HG02970 (cell line): ENCODE data around the gene CYSTM1.
A peak's percentile ranks its signal among the peaks of the same experiment; 100 is the strongest.

Experiments
- ATAC-seq: cut with Tn5 transposase; IDR thresholded peaks from one replicate; pipeline ENCODE4 v1.9.1; 2021; ENCODE audit warnings: mild to moderate bottlenecking, moderate library complexity, moderate number of reproducible peaks; ENCODE audit not compliant: unreplicated experiment, low FRiP score

CYSTM1 gene

GRCh38 chr5:140174465-140175366, at the start of gene CYSTM1:
CYSTM1 (plus strand) TSS chr5:140175188; CDS start chr5:140194466, 19,278 bp downstream.
- ATAC-seq, result peak; percentile 88

- ATAC-seq, result no peak
Measured at GRCh38 chr5:140125637-140126036, 49.4 kb upstream of the CYSTM1 start, which contains the start of gene IGIP. IGIP (plus strand) TSS chr5:140125937; CDS start chr5:140128477, 2,540 bp downstream.

- no peak for ATAC-seq
Measured at GRCh38 chr5:140126315-140127012, 48.5 kb upstream of the CYSTM1 start.

- no peak for ATAC-seq
Measured at GRCh38 chr5:140128376-140128775, 46.6 kb upstream of the CYSTM1 start.

GRCh38 chr5:140130949-140131733, 43.8 kb upstream of the CYSTM1 start:
- no peak for ATAC-seq

- no peak for ATAC-seq
Measured at GRCh38 chr5:140131967-140132409, 43.0 kb upstream of the CYSTM1 start.

GRCh38 chr5:140133514-140134167, 41.3 kb upstream of the CYSTM1 start:
- ATAC-seq, result no peak

GRCh38 chr5:140134277-140134935, 40.6 kb upstream of the CYSTM1 start:
- no peak for ATAC-seq

GRCh38 chr5:140135127-140135526, 39.9 kb upstream of the CYSTM1 start:
- no peak for ATAC-seq

GRCh38 chr5:140136624-140137023, 38.4 kb upstream of the CYSTM1 start:
- no peak for ATAC-seq

- no peak for ATAC-seq
Measured at GRCh38 chr5:140140435-140140834, 34.6 kb upstream of the CYSTM1 start.

- ATAC-seq, result no peak
Measured at GRCh38 chr5:140141241-140141640, 33.7 kb upstream of the CYSTM1 start.

- ATAC-seq, result no peak
Measured at GRCh38 chr5:140142246-140142645, 32.7 kb upstream of the CYSTM1 start.

- no peak for ATAC-seq
Measured at GRCh38 chr5:140142856-140143255, 32.1 kb upstream of the CYSTM1 start.

GRCh38 chr5:140143521-140144258, 31.3 kb upstream of the CYSTM1 start:
- ATAC-seq, result no peak

- ATAC-seq, result no peak
Measured at GRCh38 chr5:140145256-140145655, 29.7 kb upstream of the CYSTM1 start.

GRCh38 chr5:140145818-140146522, 29.0 kb upstream of the CYSTM1 start:
- ATAC-seq, result no peak

GRCh38 chr5:140146523-140146842, 28.5 kb upstream of the CYSTM1 start:
- ATAC-seq, result no peak
